ENCODE results near the gene CLRN1. TPM values are rescaled to one million over a fixed set of nuclear protein-coding genes. Genes with fewer than 3 reads are reported as not detected.
"Not testable (repeated sequence)": the region's sequence is repeated elsewhere in the genome, so short reads cannot be mapped to it uniquely, and the experiment has no call there.

The CLRN1 gene
- total RNA-seq, 1 donor = not detected

GRCh38 chr3:150989208-150989607, 16.7 kb upstream of the CLRN1 start:
- Histone ChIP-seq H3K4me2 (ENCODE audit: insufficient read depth, low read length) (no peak overlapping the region), H3K79me2 (ENCODE audit: insufficient read depth, low read length) (no peaks in the 10 kb centered on the region), H3K27me3 (ENCODE audit: insufficient read depth, low read length) (peaks cover 13% of the 10 kb centered on the region), H3K27ac (ENCODE audit: low read depth, low read length) (no peak overlapping the region), H3K4me1 (ENCODE audit: insufficient read depth, low read length) (no peaks in the 10 kb centered on the region), H2AFZ (ENCODE audit: low read length) (no peak overlapping the region), H3K36me3 (ENCODE audit: insufficient read depth, low read length) (no peaks in the 10 kb centered on the region), H4K20me1 (ENCODE audit: insufficient read depth, low read length) (no peaks in the 10 kb centered on the region), H3K9me3 (ENCODE audit: low read depth, low read length) (no peaks in the 10 kb centered on the region), H3K4me3 (ENCODE audit: insufficient read depth, low read length) (no peak overlapping the region)
- DNase-seq (ENCODE audit: insufficient read length, low spot score, missing footprints) = no peak
- no peak for TF ChIP-seq CTCF (IDR thresholded peaks at IDR 0.05; ENCODE audit: extremely low read depth, low read depth, low read length)

GRCh38 chr3:150988395-150988794, 15.9 kb upstream of the CLRN1 start:
- not testable (repeated sequence) for H3K4me2 ChIP-seq (ENCODE audit: insufficient read depth, low read length); H4K20me1 ChIP-seq (ENCODE audit: insufficient read depth, low read length); H3K4me1 ChIP-seq (ENCODE audit: insufficient read depth, low read length); H3K27ac ChIP-seq (ENCODE audit: low read depth, low read length); H3K9me3 ChIP-seq (ENCODE audit: low read depth, low read length); H3K79me2 ChIP-seq (ENCODE audit: insufficient read depth, low read length); H2AFZ ChIP-seq (ENCODE audit: low read length); DNase-seq (ENCODE audit: insufficient read length, low spot score, missing footprints); H3K36me3 ChIP-seq (ENCODE audit: insufficient read depth, low read length); H3K4me3 ChIP-seq (ENCODE audit: insufficient read depth, low read length)
- H3K27me3 ChIP-seq (ENCODE audit: insufficient read depth, low read length) = peaks cover 13% of the 10 kb centered on the region

GRCh38 chr3:150985711-150986110, 13.2 kb upstream of the CLRN1 start:
- no peaks in the 10 kb centered on the region for H3K36me3 ChIP-seq (ENCODE audit: insufficient read depth, low read length)
- H4K20me1 ChIP-seq (ENCODE audit: insufficient read depth, low read length) = no peaks in the 10 kb centered on the region
- no peaks in the 10 kb centered on the region for H3K4me1 ChIP-seq (ENCODE audit: insufficient read depth, low read length)
- no peak for DNase-seq (ENCODE audit: insufficient read length, low spot score, missing footprints)
- no peaks in the 10 kb centered on the region for H3K79me2 ChIP-seq (ENCODE audit: insufficient read depth, low read length)
- no peak overlapping the region for H3K4me3 ChIP-seq (ENCODE audit: insufficient read depth, low read length)
- no peak overlapping the region for H3K4me2 ChIP-seq (ENCODE audit: insufficient read depth, low read length)
- peaks cover 10% of the 10 kb centered on the region for H3K27me3 ChIP-seq (ENCODE audit: insufficient read depth, low read length)
- no peaks in the 10 kb centered on the region for H3K9me3 ChIP-seq (ENCODE audit: low read depth, low read length)
- no peak overlapping the region for H2AFZ ChIP-seq (ENCODE audit: low read length)
- no peak for TF ChIP-seq CTCF (IDR thresholded peaks at IDR 0.05; ENCODE audit: extremely low read depth, low read depth, low read length)
- H3K27ac ChIP-seq (ENCODE audit: low read depth, low read length) = no peak overlapping the region

GRCh38 chr3:150984066-150984465, 11.5 kb upstream of the CLRN1 start:
- no peaks in the 10 kb centered on the region for H4K20me1 ChIP-seq (ENCODE audit: insufficient read depth, low read length)
- no peak for TF ChIP-seq CTCF (IDR thresholded peaks at IDR 0.05; ENCODE audit: extremely low read depth, low read depth, low read length)
- H3K4me3 ChIP-seq (ENCODE audit: insufficient read depth, low read length) = no peak overlapping the region
- peaks cover 7% of the 10 kb centered on the region for H3K27me3 ChIP-seq (ENCODE audit: insufficient read depth, low read length)
- H2AFZ ChIP-seq (ENCODE audit: low read length) = no peak overlapping the region
- H3K9me3 ChIP-seq (ENCODE audit: low read depth, low read length) = no peaks in the 10 kb centered on the region
- no peak overlapping the region for H3K4me2 ChIP-seq (ENCODE audit: insufficient read depth, low read length)
- H3K27ac ChIP-seq (ENCODE audit: low read depth, low read length) = no peak overlapping the region
- no peaks in the 10 kb centered on the region for H3K79me2 ChIP-seq (ENCODE audit: insufficient read depth, low read length)
- H3K36me3 ChIP-seq (ENCODE audit: insufficient read depth, low read length) = no peaks in the 10 kb centered on the region
- H3K4me1 ChIP-seq (ENCODE audit: insufficient read depth, low read length) = no peaks in the 10 kb centered on the region
- no peak for DNase-seq (ENCODE audit: insufficient read length, low spot score, missing footprints)
